IMR-90 (cell line): Measurements from ENCODE around the gene TRIM66. TPM values are rescaled to one million over a fixed set of nuclear protein-coding genes. Genes with fewer than 3 reads are reported as not detected.

Source experiments
- ATAC-seq: fragments of 200-7000 bp; cut with Tn5 transposase; 2 replicates; pipeline ENCODE4 v1.9.1; 2020; ENCODE audit warnings: low read depth, mild to moderate bottlenecking, moderate library complexity
- BruUV-seq: library from RNA; stranded (reverse); fragments of 400-500 nt; replicated peaks from 2 replicates; lab custom pipeline; 2021; lab: Mats Ljungman, UMichigan
- CTCF ChIA-PET: fragments of 300-600 bp; formaldehyde crosslinking; extraction: SDS; loops from one replicate; lab custom pipeline; 2021; ENCODE audit warnings: antibody characterized with exemption; lab: Yijun Ruan, JAX
- POLR2A ChIA-PET: fragments of 300-600 bp; sonication (Branson Sonifier 250); formaldehyde crosslinking; loops from one replicate; lab custom pipeline; 2022; ENCODE audit warnings: antibody characterized with exemption; ENCODE audit not compliant: unreplicated experiment; lab: Charles Lee
- DNase-seq: peaks from one replicate; pipeline ENCODE4 v3.0.0; 2013
- H2AFZ ChIP-seq: replicated peaks from 2 replicates; pipeline ENCODE3; 2013; ENCODE audit warnings: low read length, mild to moderate bottlenecking; ENCODE audit not compliant: poor library complexity
- H2AK5ac ChIP-seq: 2 replicates; pipeline ENCODE4 v1.6.1; 2013; ENCODE audit warnings: low read depth, low read length, inconsistent platforms
- H2AK9ac ChIP-seq: replicated peaks from 2 replicates; pipeline ENCODE3; 2013; ENCODE audit warnings: mild to moderate bottlenecking, low read depth, low read length, moderate library complexity; ENCODE audit not compliant: poor library complexity
- H2BK120ac ChIP-seq: 2 replicates; pipeline ENCODE4 v1.6.1; 2013; ENCODE audit warnings: low read depth, low read length, inconsistent platforms
- H2BK15ac ChIP-seq: 3 replicates; pipeline ENCODE4 v1.6.1; 2013; ENCODE audit warnings: low read depth, low read length, inconsistent platforms
- H2BK20ac ChIP-seq: 2 replicates; pipeline ENCODE4 v1.6.1; 2013; ENCODE audit warnings: low read depth, mild to moderate bottlenecking, inconsistent platforms, low read length, moderate library complexity
- H2BK5ac ChIP-seq: 2 replicates; pipeline ENCODE4 v1.6.1; 2013; ENCODE audit warnings: mild to moderate bottlenecking, low read depth, low read length, inconsistent platforms; ENCODE audit not compliant: poor library complexity, severe bottlenecking
- H3K14ac ChIP-seq: replicated peaks from 2 replicates; pipeline ENCODE4 v1.6.1; 2013; ENCODE audit warnings: low read depth, low read length, inconsistent platforms
- H3K18ac ChIP-seq: 2 replicates; pipeline ENCODE4 v1.6.1; 2013; ENCODE audit warnings: low read depth, low read length, control low read depth
- H3K23ac ChIP-seq: 2 replicates; pipeline ENCODE4 v1.6.1; 2013; ENCODE audit warnings: low read depth, low read length, inconsistent platforms
- H3K27ac ChIP-seq: 2 replicates; pipeline ENCODE4 v1.5.1; 2013; ENCODE audit warnings: mild to moderate bottlenecking, control low read depth, low read length; ENCODE audit not compliant: insufficient read depth
- H3K27me3 ChIP-seq: 2 replicates; pipeline ENCODE4 v1.6.1; 2013; ENCODE audit warnings: low read length; ENCODE audit not compliant: control insufficient read depth, insufficient read depth
- H3K36me3 ChIP-seq: 2 replicates; pipeline ENCODE4 v1.6.1; 2013; ENCODE audit warnings: low read length, mixed read lengths; ENCODE audit not compliant: control insufficient read depth, insufficient read depth
- H3K4ac ChIP-seq: 2 replicates; pipeline ENCODE4 v1.6.1; 2013; ENCODE audit warnings: low read depth, low read length, inconsistent platforms
- H3K4me1 ChIP-seq: 2 replicates; pipeline ENCODE4 v1.6.1; 2013; ENCODE audit warnings: low read length, mixed read lengths; ENCODE audit not compliant: control insufficient read depth, insufficient read depth
- H3K4me2 ChIP-seq: 2 replicates; pipeline ENCODE4 v1.6.1; 2013; ENCODE audit warnings: low read depth, mild to moderate bottlenecking, control low read depth, low read length, moderate library complexity
- H3K4me3 ChIP-seq: 2 replicates; pipeline ENCODE4 v1.5.1; 2013; ENCODE audit warnings: low read depth, mild to moderate bottlenecking, control low read depth, low read length, moderate library complexity; ENCODE audit not compliant: insufficient read depth
- H3K56ac ChIP-seq: 2 replicates; pipeline ENCODE4 v1.6.1; 2013; ENCODE audit warnings: low read length, inconsistent platforms; ENCODE audit not compliant: insufficient read depth; ENCODE audit errors: extremely low read depth
- H3K79me1 ChIP-seq, 2 experiments: 2 replicates each; pipeline ENCODE4 v1.6.1; 2013; ENCODE audit warnings: low read length in 2 of 2, inconsistent platforms in 1 of 2, low read depth in 1 of 2
- H3K9ac ChIP-seq: 2 replicates; pipeline ENCODE4 v1.6.1; 2013; ENCODE audit warnings: low read depth, low read length, control low read depth
- H3K9me1 ChIP-seq: 2 replicates; pipeline ENCODE4 v1.6.1; 2013; ENCODE audit warnings: low read length, inconsistent platforms; ENCODE audit not compliant: insufficient read depth
- H3K9me3 ChIP-seq: 2 replicates; pipeline ENCODE4 v1.6.1; 2013; ENCODE audit warnings: low read length; ENCODE audit not compliant: control insufficient read depth, insufficient read depth
- H4K20me1 ChIP-seq: 2 replicates; pipeline ENCODE4 v1.6.1; 2013; ENCODE audit warnings: low read length, inconsistent platforms; ENCODE audit not compliant: insufficient read depth
- H4K5ac ChIP-seq: 2 replicates; pipeline ENCODE4 v1.6.1; 2013; ENCODE audit warnings: mild to moderate bottlenecking, low read depth, low read length, control low read depth
- H4K8ac ChIP-seq, 2 experiments: 2 replicates each; pipeline ENCODE4 v1.6.1; 2013; ENCODE audit warnings: low read depth in 2 of 2, low read length in 2 of 2, control low read depth in 1 of 2, inconsistent platforms in 1 of 2
- H4K91ac ChIP-seq: 2 replicates; pipeline ENCODE4 v1.6.1; 2013; ENCODE audit warnings: low read depth, low read length, inconsistent platforms; ENCODE audit not compliant: insufficient read depth
- CEBPB ChIP-seq: IDR thresholded peaks from 2 replicates; pipeline ENCODE4 v1.6.1; 2012; ENCODE audit warnings: low read depth, low read length, improper control_type of control experiment
- CHD1 ChIP-seq: IDR thresholded peaks from 2 replicates; pipeline ENCODE4 v1.6.1; 2012; ENCODE audit warnings: low read depth, low read length, improper control_type of control experiment
- FOS ChIP-seq: fragments of 150-350 bp; IDR thresholded peaks from 2 replicates; pipeline ENCODE4 v1.6.1; 2016; ENCODE audit warnings: low read depth, low read length
- MAFK ChIP-seq: IDR thresholded peaks from 2 replicates; pipeline ENCODE4 v1.6.1; 2012; ENCODE audit warnings: low read depth, low read length, improper control_type of control experiment
- MXI1 ChIP-seq: IDR thresholded peaks from 2 replicates; pipeline ENCODE4 v1.6.1; 2012; ENCODE audit warnings: low read depth, mild to moderate bottlenecking, low read length, moderate library complexity, borderline replicate concordance
- NFE2L2 ChIP-seq: fragments of 150-350 bp; IDR thresholded peaks from 2 replicates; pipeline ENCODE4 v1.6.1; 2016; ENCODE audit warnings: low read depth, mild to moderate bottlenecking, low read length
- RFX5 ChIP-seq: IDR thresholded peaks from 2 replicates; pipeline ENCODE4 v1.8.0; 2012; ENCODE audit warnings: low read depth, mild to moderate bottlenecking, low read length, moderate library complexity
- USF2 ChIP-seq: fragments of 150-350 bp; IDR thresholded peaks from 2 replicates; pipeline ENCODE4 v1.6.1; 2017; ENCODE audit warnings: mild to moderate bottlenecking, antibody characterized with exemption, low read length, low read depth
- WGBS, 2 experiments: methylation state at CpG; one replicate each; pipeline versions ENCODE4 v1.1.5 to v1.1.7; 2013; ENCODE audit warnings: missing lambda C conversion rate in 2 of 2; ENCODE audit not compliant: insufficient read length in 1 of 2; ENCODE audit errors: extremely low coverage in 2 of 2; 5-methylcytosine and 5-hydroxymethylcytosine counted together
- dilution Hi-C: fragments of 300-500 bp; cut with HindIII; formaldehyde crosslinking; loops from one replicate; pipeline ENCODE4 v1.14.3; 2018; ENCODE audit warnings: low sequenced_read_pairs; ENCODE audit not compliant: unreplicated experiment
- in situ Hi-C: fragments of 300-500 bp; cut with MboI; formaldehyde crosslinking; loops from 3 replicates; pipeline ENCODE4 v1.14.3; 2019; ENCODE audit warnings: low sequenced_read_pairs, inconsistent platforms, mixed read lengths
- intact Hi-C: fragments of 100-400 bp; cut with micrococcal nuclease; formaldehyde crosslinking; loops from 2 replicates; pipeline ENCODE4 v1.10.0; 2022
- polyA plus RNA-seq, 3 experiments: library from polyadenylated mRNA; depleted of rRNA; stranded (reverse); fragments of >200 nt; gene quantifications; 2 replicates each; pipeline ENCODE4 v1.2.3, GENCODE V29; 2012; ENCODE audit warnings: low replicate concordance in 1 of 3
- total RNA-seq: library from RNA; depleted of rRNA; stranded (reverse); fragments of >200 nt; gene quantifications from 2 replicates; pipeline ENCODE4 v1.2.3, GENCODE V29; 2012
- TF ChIP-seq, protein P1 (sequence below): fragments of 150-350 bp; IDR thresholded peaks from 2 replicates; pipeline ENCODE4 v1.6.1; 2016; ENCODE audit warnings: low read depth, mild to moderate bottlenecking, low read length, moderate library complexity, borderline replicate concordance

Gene TRIM66
- total and polyA plus RNA-seq, 2 of the 4 experiments (the other 2 are of a cell fraction): 4.4 to 5.0 TPM

GRCh38 chr11:8617063-8617462, 65.4 kb downstream of the TRIM66 start:
- no peak overlapping the region for H3K18ac ChIP-seq
- intact Hi-C loops (no loop called here), in situ Hi-C loops (no loop called here), dilution Hi-C loops (no loop called here)
- H4K8ac ChIP-seq: no peak overlapping the region
- no peak overlapping the region for H3K23ac ChIP-seq
- no peak overlapping the region for H3K27ac ChIP-seq
- no peak overlapping the region for H4K5ac ChIP-seq
- H3K9me1 ChIP-seq: peaks cover 3% of the 10 kb centered on the region; the same call in 1 of the 2 replicates
- no peaks in the 10 kb centered on the region for H4K20me1 ChIP-seq
- CTCF ChIA-PET: no interaction called here
- H2BK20ac ChIP-seq: no peak overlapping the region
- TF ChIP-seq FOS: no peak
- TF ChIP-seq NFE2L2: no peak
- TF ChIP-seq CEBPB: no peak
- no peak for TF ChIP-seq MXI1
- TF ChIP-seq, protein P1, sequence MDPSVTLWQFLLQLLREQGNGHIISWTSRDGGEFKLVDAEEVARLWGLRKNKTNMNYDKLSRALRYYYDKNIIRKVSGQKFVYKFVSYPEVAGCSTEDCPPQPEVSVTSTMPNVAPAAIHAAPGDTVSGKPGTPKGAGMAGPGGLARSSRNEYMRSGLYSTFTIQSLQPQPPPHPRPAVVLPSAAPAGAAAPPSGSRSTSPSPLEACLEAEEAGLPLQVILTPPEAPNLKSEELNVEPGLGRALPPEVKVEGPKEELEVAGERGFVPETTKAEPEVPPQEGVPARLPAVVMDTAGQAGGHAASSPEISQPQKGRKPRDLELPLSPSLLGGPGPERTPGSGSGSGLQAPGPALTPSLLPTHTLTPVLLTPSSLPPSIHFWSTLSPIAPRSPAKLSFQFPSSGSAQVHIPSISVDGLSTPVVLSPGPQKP: no peak
- TF ChIP-seq MAFK: no peak
- no peak for TF ChIP-seq RFX5
- no peak for TF ChIP-seq CHD1
- TF ChIP-seq USF2: no peak
- no TSS peak for BruUV-seq
- H3K4me2 ChIP-seq: no peak overlapping the region
- peaks cover 38% of the 10 kb centered on the region for H3K36me3 ChIP-seq
- H3K56ac ChIP-seq: no peak overlapping the region
- H4K91ac ChIP-seq: no peak overlapping the region
- H3K79me1 ChIP-seq: no peaks in the 10 kb centered on the region
- H3K9me3 ChIP-seq: no peaks in the 10 kb centered on the region
- POLR2A ChIA-PET: no interaction called here
- no peak overlapping the region for H2BK5ac ChIP-seq
- no peak overlapping the region for H3K9ac ChIP-seq
- no peak overlapping the region for H2BK15ac ChIP-seq
- no peak overlapping the region for H2AFZ ChIP-seq
- H2BK120ac ChIP-seq: no peak overlapping the region
- H3K14ac ChIP-seq: no peak overlapping the region
- H3K27me3 ChIP-seq: no peaks in the 10 kb centered on the region
- H3K4ac ChIP-seq: no peak overlapping the region
- ATAC-seq (no peak), DNase-seq (no peak)
- H3K4me1 ChIP-seq: no peaks in the 10 kb centered on the region
- H3K4me3 ChIP-seq: no peak overlapping the region
- 90% methylated on average over 2 of the region's 2 CpGs; no CpG with 5 or more reads in 1 of the 2 experiments for WGBS, 2 experiments
- H2AK5ac ChIP-seq: no peak overlapping the region
- no peak overlapping the region for H2AK9ac ChIP-seq
